A673 (cell line): ENCODE measurements around the gene ATP10A. TPM values are rescaled to one million over a fixed set of nuclear protein-coding genes. Genes with fewer than 3 reads are reported as not detected.
"Not testable (repeated sequence)": the region's sequence is repeated elsewhere in the genome, so short reads cannot be mapped to it uniquely, and the experiment has no call there.

Source experiments
- BruUV-seq: library from RNA; stranded (reverse); fragments of 400-500 nt; replicated peaks from 2 replicates; lab custom pipeline; 2021; lab: Mats Ljungman, UMichigan
- CTCF ChIA-PET: fragments of 300-600 bp; sonication (Branson Sonifier 250); formaldehyde crosslinking; loops from one replicate; lab custom pipeline; 2022; ENCODE audit warnings: antibody characterized with exemption; lab: Charles Lee
- POLR2A ChIA-PET: fragments of 300-600 bp; sonication (Branson Sonifier 250); formaldehyde crosslinking; loops from one replicate; lab custom pipeline; 2022; ENCODE audit warnings: antibody characterized with exemption; ENCODE audit not compliant: low non-redundant PET; lab: Charles Lee
- DNase-seq: peaks from one replicate; pipeline ENCODE4 v3.0.0-alpha.2; 2015; ENCODE audit warnings: low spot score
- H3K27ac ChIP-seq: fragments of 200-600 bp; sonication (generic); 2 replicates; pipeline ENCODE4 v1.5.1; 2016; ENCODE audit warnings: mixed run types, low read depth, mild to moderate bottlenecking, mixed read lengths, antibody characterized with exemption, low read length; ENCODE audit not compliant: poor library complexity, severe bottlenecking
- H3K27me3 ChIP-seq: fragments of 200-600 bp; sonication (generic); replicated peaks from 2 replicates; pipeline ENCODE4 v1.6.1; 2017; ENCODE audit warnings: mixed run types, low read depth, mild to moderate bottlenecking, mixed read lengths, antibody characterized with exemption, low read length; ENCODE audit not compliant: insufficient read depth, poor library complexity
- H3K36me3 ChIP-seq: fragments of 200-600 bp; sonication (generic); 2 replicates; pipeline ENCODE4 v1.6.1; 2016; ENCODE audit warnings: mixed run types, mild to moderate bottlenecking, mixed read lengths, antibody characterized with exemption, low read length; ENCODE audit not compliant: insufficient read depth, poor library complexity, severe bottlenecking
- H3K4me1 ChIP-seq: fragments of 200-600 bp; sonication (generic); 2 replicates; pipeline ENCODE4 v1.6.1; 2017; ENCODE audit warnings: mixed run types, mild to moderate bottlenecking, mixed read lengths, antibody characterized with exemption, low read length; ENCODE audit not compliant: insufficient read depth, poor library complexity, severe bottlenecking
- H3K4me3 ChIP-seq: fragments of 200-600 bp; sonication (generic); 2 replicates; pipeline ENCODE4 v1.5.1; 2016; ENCODE audit warnings: low read depth, mixed run types, mild to moderate bottlenecking, mixed read lengths, low read length; ENCODE audit not compliant: poor library complexity, severe bottlenecking
- H3K9me3 ChIP-seq: fragments of 200-600 bp; sonication (generic); 2 replicates; pipeline ENCODE4 v1.6.1; 2016; ENCODE audit warnings: mixed run types, low read depth, mild to moderate bottlenecking, mixed read lengths, antibody characterized with exemption, low read length; ENCODE audit not compliant: poor library complexity, severe bottlenecking
- CTCF ChIP-seq: fragments of 300-800, 200-600 bp; sonication (generic); conservative IDR thresholded peaks from 2 replicates; pipeline ENCODE4 v1.5.1; 2017; ENCODE audit warnings: low read depth, mild to moderate bottlenecking, antibody characterized with exemption, low read length, moderate library complexity, mixed read lengths
- EZH2 ChIP-seq: fragments of 200-600 bp; sonication (generic); IDR thresholded peaks from 2 replicates; pipeline ENCODE4 v1.6.1; 2017; ENCODE audit warnings: borderline replicate concordance, low read depth, mild to moderate bottlenecking, mixed read lengths, antibody characterized with exemption, low read length; ENCODE audit not compliant: poor library complexity, severe bottlenecking
- intact Hi-C: fragments of 100-400 bp; cut with micrococcal nuclease; formaldehyde crosslinking; loops from one replicate; pipeline ENCODE4 v1.10.0; 2022; ENCODE audit not compliant: unreplicated experiment
- total RNA-seq: library from RNA; stranded (reverse); gene quantifications from 2 replicates; pipeline ENCODE4 v1.2.3, GENCODE V29; 2021

ATP10A gene
- total RNA-seq, 1 experiment from 2014 or later: not detected

- H3K4me1 ChIP-seq: no peaks in the 10 kb centered on the region
- ChIA-PET CTCF (no interaction called here), POLR2A (no interaction called here)
- DNase-seq: no peak
- TF ChIP-seq CTCF (no peak), EZH2 (no peak)
- BruUV-seq: no TSS peak
- H3K27ac ChIP-seq: no peak overlapping the region
- no peaks in the 10 kb centered on the region for H3K36me3 ChIP-seq
- no peak overlapping the region for H3K4me3 ChIP-seq
- intact Hi-C loops: no loop called here
- H3K27me3 ChIP-seq: no peaks in the 10 kb centered on the region
- no peaks in the 10 kb centered on the region for H3K9me3 ChIP-seq
Observed at GRCh38 chr15:25772500-25772899, 90.6 kb downstream of the ATP10A start.

- intact Hi-C loops, H3K36me3 ChIP-seq, POLR2A ChIA-PET, DNase-seq, H3K27ac ChIP-seq, CTCF ChIA-PET, H3K4me1 ChIP-seq, H3K27me3 ChIP-seq, BruUV-seq, H3K4me3 ChIP-seq, H3K9me3 ChIP-seq: not testable (repeated sequence)
Observed at GRCh38 chr15:25771736-25772135, 91.4 kb downstream of the ATP10A start.

GRCh38 chr15:25771338-25771706 is 91.8 kb downstream of the ATP10A start:
- BruUV-seq: no TSS peak
- Histone ChIP-seq H3K36me3 (no peaks in the 10 kb centered on the region), H3K9me3 (no peaks in the 10 kb centered on the region), H3K27ac (no peak overlapping the region), H3K27me3 (no peaks in the 10 kb centered on the region), H3K4me3 (no peak overlapping the region), H3K4me1 (no peaks in the 10 kb centered on the region)
- ChIA-PET POLR2A (no interaction called here), CTCF (no interaction called here)
- no peak for DNase-seq
- intact Hi-C loops: no loop called here
- TF ChIP-seq CTCF (no peak), EZH2 (no peak)

GRCh38 chr15:25770618-25771337 is 92.3 kb downstream of the ATP10A start:
- TF ChIP-seq CTCF: no peak
- no peak for TF ChIP-seq EZH2
- H3K4me1 ChIP-seq: no peaks in the 10 kb centered on the region
- H3K27ac ChIP-seq: no peak overlapping the region
- no peak for DNase-seq
- CTCF ChIA-PET: no interaction called here
- POLR2A ChIA-PET: no interaction called here
- no peaks in the 10 kb centered on the region for H3K36me3 ChIP-seq
- H3K9me3 ChIP-seq: peaks cover 1% of the 10 kb centered on the region
- no peaks in the 10 kb centered on the region for H3K27me3 ChIP-seq
- no TSS peak for BruUV-seq
- intact Hi-C loops: no loop called here
- H3K4me3 ChIP-seq: no peak overlapping the region
